T1000 (cell line): ENCODE measurements around the gene NCKAP5.

Experiments
- DNase-seq: peaks from one replicate; lab custom pipeline; 2025; ENCODE audit warnings: mixed read lengths; lab: John Stamatoyannopoulos, UW

The NCKAP5 gene

GRCh38 chr2:133568172-133568571 is at the start of gene NCKAP5:
Gene NCKAP5 (minus strand): TSS chr2:133568463. CDS start chr2:133517526, 50,937 bp downstream.
- DNase-seq = no peak

- no peak for DNase-seq
Measured at GRCh38 chr2:133609664-133610063, 41.4 kb upstream of the NCKAP5 start.

- no peak for DNase-seq
Measured at GRCh38 chr2:133608291-133608690, 40.0 kb upstream of the NCKAP5 start.

- no peak for DNase-seq
Measured at GRCh38 chr2:133607679-133608078, 39.4 kb upstream of the NCKAP5 start.

- no peak for DNase-seq
Measured at GRCh38 chr2:133606616-133607015, 38.4 kb upstream of the NCKAP5 start.

GRCh38 chr2:133605766-133606137 is 37.5 kb upstream of the NCKAP5 start:
- DNase-seq = no peak

- DNase-seq = no peak
Measured at GRCh38 chr2:133605011-133605765, 36.9 kb upstream of the NCKAP5 start.

GRCh38 chr2:133603109-133603508 is 34.8 kb upstream of the NCKAP5 start:
- no peak for DNase-seq

- no peak for DNase-seq
Measured at GRCh38 chr2:133602538-133602937, 34.3 kb upstream of the NCKAP5 start.

- DNase-seq = no peak
Measured at GRCh38 chr2:133600266-133600928, 32.1 kb upstream of the NCKAP5 start.

GRCh38 chr2:133599811-133600210 is 31.5 kb upstream of the NCKAP5 start:
- no peak for DNase-seq

GRCh38 chr2:133599211-133599803 is 31.0 kb upstream of the NCKAP5 start:
- no peak for DNase-seq

GRCh38 chr2:133598769-133599168 is 30.5 kb upstream of the NCKAP5 start:
- no peak for DNase-seq

GRCh38 chr2:133596701-133597393 is 28.6 kb upstream of the NCKAP5 start:
- no peak for DNase-seq

- DNase-seq = no peak
Measured at GRCh38 chr2:133591164-133591563, 22.9 kb upstream of the NCKAP5 start.

- DNase-seq = no peak
Measured at GRCh38 chr2:133589456-133589855, 21.2 kb upstream of the NCKAP5 start.

- DNase-seq = no peak
Measured at GRCh38 chr2:133588144-133588543, 19.9 kb upstream of the NCKAP5 start.

- DNase-seq = no peak
Measured at GRCh38 chr2:133586978-133587377, 18.7 kb upstream of the NCKAP5 start.

- no peak for DNase-seq
Measured at GRCh38 chr2:133581010-133581760, 12.9 kb upstream of the NCKAP5 start.

- DNase-seq = no peak
Measured at GRCh38 chr2:133579274-133579673, 11.0 kb upstream of the NCKAP5 start.

GRCh38 chr2:133576714-133577113 is 8.5 kb upstream of the NCKAP5 start:
- DNase-seq = no peak

GRCh38 chr2:133574620-133575019 is 6.4 kb upstream of the NCKAP5 start:
- no peak for DNase-seq
